AG10803 (cell line): ENCODE measurements around the gene TTYH3.
A peak's percentile ranks its signal among the peaks of the same experiment; 100 is the strongest.

Experiments
- DNase-seq: peaks from one replicate; pipeline ENCODE4 v3.0.0; 2010; ENCODE audit warnings: low read depth
- H3K4me3 ChIP-seq: 2 replicates; pipeline ENCODE4 v1.5.1; 2011; ENCODE audit warnings: mild to moderate bottlenecking, low read length, control low read depth
- TF ChIP-seq, protein P1 (sequence below): conservative IDR thresholded peaks from 2 replicates; pipeline ENCODE4 v1.5.1; 2011; ENCODE audit warnings: mild to moderate bottlenecking, low read length, control low read depth, inconsistent platforms

TTYH3 gene

DNA sequence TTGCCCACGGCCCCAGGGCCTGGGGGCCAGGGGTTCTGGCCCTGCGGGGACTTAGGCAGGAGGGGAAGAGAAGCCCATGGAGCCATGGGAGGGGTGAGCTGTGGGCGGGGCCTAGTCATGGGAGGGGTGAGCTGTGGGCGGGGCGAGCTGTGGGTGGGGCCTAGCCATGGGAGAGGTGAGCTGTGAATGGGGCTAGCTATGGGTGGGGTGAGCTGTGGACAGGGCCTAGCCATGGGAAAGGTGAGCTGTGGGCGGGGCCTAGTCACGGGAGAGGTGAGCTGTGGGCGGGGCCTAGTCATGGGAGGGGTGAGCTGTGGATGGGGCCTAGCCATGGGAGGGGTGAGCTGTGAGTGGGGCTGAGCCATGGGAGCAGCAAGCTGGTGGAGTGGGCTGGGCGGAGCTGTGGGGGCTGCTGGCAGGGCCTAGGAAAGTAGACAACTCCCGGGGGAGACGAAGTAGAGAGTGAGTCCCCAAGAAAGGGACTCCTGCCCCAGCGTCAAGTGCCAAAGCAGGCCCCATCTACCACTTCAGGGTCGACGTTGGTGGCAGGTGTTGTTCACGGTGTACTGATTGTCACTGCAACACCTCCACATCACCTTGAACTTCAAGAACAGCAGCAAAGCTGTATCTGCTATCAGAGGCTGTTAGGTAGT is 19.2 kb upstream of the TTYH3 start:
- TF ChIP-seq, protein P1, sequence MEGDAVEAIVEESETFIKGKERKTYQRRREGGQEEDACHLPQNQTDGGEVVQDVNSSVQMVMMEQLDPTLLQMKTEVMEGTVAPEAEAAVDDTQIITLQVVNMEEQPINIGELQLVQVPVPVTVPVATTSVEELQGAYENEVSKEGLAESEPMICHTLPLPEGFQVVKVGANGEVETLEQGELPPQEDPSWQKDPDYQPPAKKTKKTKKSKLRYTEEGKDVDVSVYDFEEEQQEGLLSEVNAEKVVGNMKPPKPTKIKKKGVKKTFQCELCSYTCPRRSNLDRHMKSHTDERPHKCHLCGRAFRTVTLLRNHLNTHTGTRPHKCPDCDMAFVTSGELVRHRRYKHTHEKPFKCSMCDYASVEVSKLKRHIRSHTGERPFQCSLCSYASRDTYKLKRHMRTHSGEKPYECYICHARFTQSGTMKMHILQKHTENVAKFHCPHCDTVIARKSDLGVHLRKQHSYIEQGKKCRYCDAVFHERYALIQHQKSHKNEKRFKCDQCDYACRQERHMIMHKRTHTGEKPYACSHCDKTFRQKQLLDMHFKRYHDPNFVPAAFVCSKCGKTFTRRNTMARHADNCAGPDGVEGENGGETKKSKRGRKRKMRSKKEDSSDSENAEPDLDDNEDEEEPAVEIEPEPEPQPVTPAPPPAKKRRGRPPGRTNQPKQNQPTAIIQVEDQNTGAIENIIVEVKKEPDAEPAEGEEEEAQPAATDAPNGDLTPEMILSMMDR = no peak
- no peak for DNase-seq
- no peak overlapping the region for H3K4me3 ChIP-seq

DNA sequence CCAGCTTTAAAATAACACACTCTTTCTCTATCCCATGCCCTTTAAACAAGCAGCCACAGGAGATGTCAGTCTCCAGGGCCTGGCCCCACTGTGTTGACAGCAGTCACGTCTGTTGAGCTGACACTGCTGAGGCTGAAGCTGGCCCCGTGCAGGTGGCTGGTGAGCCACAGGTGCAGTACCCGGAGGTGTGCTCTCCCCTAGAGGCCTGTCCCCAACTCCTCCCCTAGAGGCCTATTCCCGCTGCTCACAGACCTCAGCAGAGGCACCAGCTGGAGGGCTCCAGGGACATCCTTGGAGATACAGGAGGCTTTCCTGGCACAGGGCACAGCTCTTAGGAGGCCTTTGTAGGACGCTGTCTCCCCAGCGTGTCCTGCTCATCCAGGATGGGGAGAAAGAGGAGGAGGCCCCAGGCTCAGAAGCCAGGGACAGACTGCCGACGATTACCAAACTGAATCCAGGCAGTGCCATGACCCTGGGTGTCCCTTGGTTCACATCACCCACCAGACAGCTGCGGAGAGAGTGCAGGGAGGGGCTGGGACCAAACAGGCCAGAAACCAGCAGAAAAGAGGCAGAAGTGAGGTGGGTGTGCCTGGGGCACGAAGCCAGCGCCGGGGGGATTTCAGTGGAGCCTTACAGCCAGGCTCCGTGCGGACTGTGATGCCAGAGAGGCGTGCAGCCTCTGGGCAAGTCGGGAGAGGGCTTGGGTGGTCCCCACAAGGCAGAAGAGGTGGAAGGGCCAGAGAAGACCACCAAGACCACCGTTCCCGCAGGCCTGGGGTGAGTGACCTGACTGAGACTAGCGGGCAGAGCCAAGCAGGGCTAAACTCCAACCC is 18.5 kb upstream of the TTYH3 start:
- no peak overlapping the region for H3K4me3 ChIP-seq
- DNase-seq = no peak
- TF ChIP-seq, protein P1 = no peak

DNA sequence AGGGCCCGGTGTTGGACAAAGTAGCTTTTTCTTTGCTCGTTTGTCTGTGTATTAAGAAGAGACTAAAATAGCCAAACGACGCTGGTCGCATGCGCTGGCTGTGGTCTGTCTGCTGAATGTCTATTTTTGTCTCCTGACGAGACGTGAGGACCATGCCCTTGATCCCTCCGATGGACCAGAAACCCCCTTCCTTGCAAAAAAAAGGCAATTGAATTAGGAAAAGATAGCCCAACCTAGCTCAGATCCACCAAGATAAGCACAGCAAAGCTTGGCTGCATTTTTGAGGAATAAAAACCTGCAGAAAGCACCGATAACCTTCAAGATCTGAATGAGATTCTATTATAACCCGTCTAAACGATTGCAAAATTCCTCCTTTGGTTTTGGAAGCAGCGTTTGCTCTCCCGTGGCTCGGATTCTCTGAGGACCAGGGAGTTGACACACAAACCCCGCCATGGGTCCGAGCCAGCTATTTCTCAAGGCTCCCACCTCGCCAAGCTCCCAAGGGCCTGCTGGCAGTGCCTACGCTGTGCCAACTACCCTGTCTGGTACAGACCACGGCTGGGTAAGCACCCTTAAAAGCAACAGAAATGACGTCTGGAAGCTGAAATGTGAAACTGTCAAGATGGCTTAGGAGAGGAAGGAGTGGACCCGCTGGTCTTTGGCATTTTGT is 17.7 kb upstream of the TTYH3 start:
- TF ChIP-seq, protein P1 = no peak
- DNase-seq = peak; percentile 81
- H3K4me3 ChIP-seq = peak overlapping the region; percentile 40

DNA sequence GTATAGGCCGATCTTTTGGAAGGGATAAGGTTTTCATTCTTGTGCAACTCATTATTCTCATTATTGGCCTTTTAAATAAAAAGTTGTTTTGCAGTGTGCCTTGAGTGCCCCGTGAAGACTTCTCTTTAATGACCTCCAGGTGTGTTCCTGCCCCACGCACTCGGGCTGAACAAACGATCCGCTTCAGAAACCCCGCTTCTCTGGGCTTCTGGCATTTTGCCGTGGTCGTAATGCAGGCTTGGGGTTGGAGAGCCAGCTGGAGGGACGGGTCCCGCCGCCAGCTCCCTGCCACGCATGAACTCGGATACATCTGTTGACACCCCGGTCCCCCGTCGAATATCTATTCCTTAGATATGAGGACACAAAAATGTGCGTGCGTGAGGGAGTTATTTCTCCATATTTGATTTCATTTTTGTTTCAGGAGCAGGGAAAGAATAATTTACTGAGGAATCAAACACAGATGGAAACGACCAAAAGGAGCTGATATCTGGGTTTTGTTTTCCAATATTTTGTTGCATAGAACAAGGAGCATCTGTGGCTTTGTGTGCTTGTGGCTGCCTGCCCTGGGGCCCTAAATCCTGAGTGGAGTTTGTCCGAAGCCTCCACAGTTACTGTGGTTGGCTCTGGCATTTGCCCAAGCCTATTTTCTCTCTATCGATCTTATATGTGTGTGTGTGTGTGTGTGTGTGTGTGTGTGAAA is 17.0 kb upstream of the TTYH3 start:
- peak; percentile 48 for DNase-seq
- TF ChIP-seq, protein P1 = no peak
- H3K4me3 ChIP-seq = peak overlapping the region; percentile 5; the same call in 1 of the 2 replicates

DNA sequence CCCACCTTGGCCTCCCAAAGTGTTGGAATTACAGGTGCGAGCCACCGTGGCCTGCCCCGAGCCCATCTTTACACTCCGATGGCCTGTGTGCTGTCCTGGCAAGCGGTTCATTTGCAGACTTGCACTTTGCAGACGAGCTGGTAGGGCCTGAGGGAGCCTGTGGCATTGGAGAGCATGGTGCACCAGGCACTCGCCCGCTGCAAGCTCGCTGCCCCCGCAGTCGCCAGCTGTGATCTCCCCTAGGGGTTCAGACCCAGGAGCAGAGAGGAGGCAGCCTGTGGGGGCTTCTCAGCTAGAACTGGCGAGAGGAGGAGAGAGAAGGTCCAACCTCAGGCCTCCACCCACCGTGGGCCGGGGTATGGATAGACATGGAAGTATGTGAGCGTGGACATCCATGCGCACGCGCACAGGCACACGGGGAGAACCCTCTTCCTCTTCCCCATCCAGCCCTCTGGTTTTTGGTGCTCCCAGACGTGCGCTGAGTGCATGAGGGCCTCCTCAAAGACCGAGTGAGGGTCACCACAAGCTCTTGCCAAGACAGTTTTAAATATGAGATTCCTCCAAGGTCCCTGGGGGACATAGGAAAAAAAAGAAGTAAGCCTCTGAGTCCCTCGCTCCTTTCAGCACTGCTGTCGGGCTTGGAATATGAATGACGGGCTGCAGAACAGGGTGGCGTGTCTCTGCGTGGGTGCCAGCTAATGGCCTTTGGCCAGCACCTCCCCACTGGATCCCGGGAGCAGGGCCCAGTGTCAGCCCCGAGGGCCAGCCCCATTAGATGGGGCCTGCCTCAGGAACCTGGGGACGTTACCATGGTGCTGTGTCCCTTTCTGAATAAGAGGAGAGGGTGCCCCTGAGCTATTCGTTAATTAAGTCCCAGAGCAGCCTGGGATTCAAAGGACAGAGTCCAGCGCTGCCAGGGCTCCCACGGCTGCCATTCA is 15.1 kb upstream of the TTYH3 start:
- DNase-seq = no peak
- no peak overlapping the region for H3K4me3 ChIP-seq
- TF ChIP-seq, protein P1 = no peak

DNA sequence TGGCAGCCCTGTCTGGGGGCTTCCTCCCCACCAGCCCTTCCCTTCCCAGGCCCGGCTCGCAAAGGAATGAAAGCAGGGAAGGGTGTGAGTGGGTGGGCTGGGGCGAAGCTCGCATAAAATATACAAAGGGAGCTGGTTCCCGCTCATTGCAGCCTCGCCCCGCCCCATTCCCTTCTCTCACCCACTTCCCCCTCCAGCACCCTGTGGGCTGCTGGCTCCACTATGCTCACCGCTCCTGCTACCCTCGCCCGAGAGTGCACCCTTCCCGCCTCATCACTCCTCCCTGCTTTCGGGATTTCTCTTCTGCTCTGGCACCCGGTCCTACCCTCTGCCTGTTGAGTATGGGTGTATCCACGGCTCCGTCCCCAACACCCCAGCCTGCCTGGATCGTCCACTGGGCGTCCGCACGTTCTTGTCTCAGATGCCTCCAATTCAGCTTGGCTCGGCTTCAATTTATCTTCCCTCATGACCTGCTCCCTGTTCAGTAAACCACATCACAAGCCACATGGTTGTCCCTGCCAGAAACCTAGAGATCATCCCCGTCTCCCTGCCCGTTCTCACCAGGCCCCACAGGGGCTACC is 14.4 kb upstream of the TTYH3 start:
- TF ChIP-seq, protein P1 = no peak
- no peak overlapping the region for H3K4me3 ChIP-seq
- no peak for DNase-seq
